GM12891 (cell line): Measurements from ENCODE around the gene TRPV4.

Experiments used
- POLR2A ChIP-seq: IDR thresholded peaks from 2 replicates; pipeline ENCODE4 v1.6.1; 2011; ENCODE audit warnings: low read depth, low read length, control low read depth
- POLR2AphosphoS5 ChIP-seq: IDR thresholded peaks from 2 replicates; pipeline ENCODE4 v1.6.1; 2011; ENCODE audit warnings: low read depth, low read length, control low read depth
- SPI1 ChIP-seq: IDR thresholded peaks from 2 replicates; pipeline ENCODE4 v1.6.1; 2011; ENCODE audit warnings: low read depth, low read length, control low read depth
- TAF1 ChIP-seq: IDR thresholded peaks from 2 replicates; pipeline ENCODE4 v1.6.1; 2011; ENCODE audit warnings: low read depth, low read length, control low read depth

GRCh38 chr12:109844091-109844490 lies 10.9 kb upstream of the TRPV4 start:
- no peak for TF ChIP-seq POLR2A
- no peak for TF ChIP-seq POLR2AphosphoS5
- no peak for TF ChIP-seq SPI1
- TF ChIP-seq TAF1: no peak
